ENCODE measurements around the gene SPAG9.

- TF ChIP-seq CTCF (IDR thresholded peaks at IDR 0.05) (no peak), EZH2 (IDR thresholded peaks at IDR 0.05; ENCODE audit: borderline replicate concordance, insufficient read depth, low read depth, low read length, poor library complexity, severe bottlenecking) (no peak)
These were observed 194.1 kb downstream of the SPAG9 start for GRCh38 chr17:50926523-50926922.

All from B cell (primary cell).